Measurements from ENCODE around the gene TBL1X. TPM values are rescaled to one million over a fixed set of nuclear protein-coding genes. Genes with fewer than 3 reads are reported as not detected.

TBL1X gene
- total and polyA plus RNA-seq, 10 of the 15 experiments (the other 5 are each of a cell fraction or from before 2014, with no cell fraction given) = 4.4 to 26.3 (median 10.6) TPM

- BruUV-seq (replicated peaks) = no TSS peak
- 81% methylated on average over 4 of the region's 4 CpGs for WGBS (ENCODE audit: insufficient coverage, insufficient replicate concordance, low lambda C conversion rate, missing lambda C conversion rate)
- no peak overlapping the region for H3K4me2 ChIP-seq (ENCODE audit: control insufficient read depth, insufficient read depth)
- intact Hi-C loops (cut with micrococcal nuclease; ENCODE audit: unreplicated experiment) (no loop called here), in situ Hi-C loops (cut with MboI) (no loop called here)
- no peak for DNase-seq (ENCODE audit: low read depth, low spot score)
- ChIA-PET POLR2A (no interaction called here), SMC1A (ENCODE audit: uncharacterized antibody, unreplicated experiment) (no interaction called here), CTCF (no interaction called here), RAD21 (ENCODE audit: unreplicated experiment) (no interaction called here)
- no peak for TF ChIP-seq ZNF24 (IDR thresholded peaks at IDR 0.05)
- TF ChIP-seq ATF2 (IDR thresholded peaks at IDR 0.05; ENCODE audit: low read length) = no peak
- no peak for TF ChIP-seq BHLHE40 (IDR thresholded peaks at IDR 0.05; ENCODE audit: borderline replicate concordance in 1 of 2, low read depth in 2 of 2, low read length in 1 of 2)
- no peak for TF ChIP-seq SMAD5 (IDR thresholded peaks at IDR 0.05; ENCODE audit: low read depth)
- TF ChIP-seq MYB (IDR thresholded peaks at IDR 0.05; ENCODE audit: borderline replicate concordance, low read depth, low read length) = no peak
- H3K4me1 ChIP-seq (ENCODE audit: control insufficient read depth, insufficient read depth, low read length) = no peaks in the 10 kb centered on the region
- no peak for ATAC-seq
- H3K9ac ChIP-seq (ENCODE audit: control insufficient read depth, insufficient read depth, low read length) = no peak overlapping the region
- no peak for FAIRE-seq
- no peaks in the 10 kb centered on the region for H3K79me2 ChIP-seq (ENCODE audit: control insufficient read depth, insufficient read depth, low read length)
- H3K27ac ChIP-seq (ENCODE audit: control insufficient read depth, insufficient read depth) = no peak overlapping the region
- no peaks in the 10 kb centered on the region for H3K27me3 ChIP-seq (replicated peaks in 1 of 2; ENCODE audit: control insufficient read depth in 2 of 2, insufficient read depth in 2 of 2, low read length in 1 of 2)
- H4K20me1 ChIP-seq (ENCODE audit: control insufficient read depth, insufficient read depth) = no peaks in the 10 kb centered on the region
- no peak overlapping the region for H2AFZ ChIP-seq (ENCODE audit: control insufficient read depth, low read depth, low read length)
- H3K4me3 ChIP-seq = no peak overlapping the region
- H3K9me3 ChIP-seq (replicated peaks; ENCODE audit: control insufficient read depth, insufficient read depth, low read length) = no peaks in the 10 kb centered on the region; the same call in 2 of the 3 replicates
- H3K36me3 ChIP-seq (ENCODE audit: control insufficient read depth in 2 of 2, insufficient read depth in 2 of 2, low read length in 1 of 2) = no peaks in the 10 kb centered on the region
Measured at GRCh38 chrX:9665113-9665512, 200.3 kb downstream of the TBL1X start.

- H2AFZ ChIP-seq (ENCODE audit: control insufficient read depth, low read depth, low read length) = no peak overlapping the region
- H3K4me1 ChIP-seq (ENCODE audit: control insufficient read depth, insufficient read depth, low read length) = no peaks in the 10 kb centered on the region
- DNase-seq (ENCODE audit: low read depth, low spot score) (no peak), ATAC-seq (no peak), FAIRE-seq (no peak)
- WGBS (ENCODE audit: insufficient coverage, insufficient replicate concordance, low lambda C conversion rate, missing lambda C conversion rate) = 2% methylated on average over 3 of the region's 3 CpGs
- no peaks in the 10 kb centered on the region for H3K36me3 ChIP-seq (ENCODE audit: control insufficient read depth in 2 of 2, insufficient read depth in 2 of 2, low read length in 1 of 2)
- ChIA-PET RAD21 (ENCODE audit: unreplicated experiment) (no interaction called here), SMC1A (ENCODE audit: uncharacterized antibody, unreplicated experiment) (interaction anchor here (0.6 kb wide), 1 partner anchor 477 kb away, joined by 3 read pairs; no protein-coding TSS in a partner anchor), CTCF (no interaction called here), POLR2A (no interaction called here)
- intact Hi-C loops (cut with micrococcal nuclease; ENCODE audit: unreplicated experiment) (no loop called here), in situ Hi-C loops (cut with MboI) (no loop called here)
- H3K9ac ChIP-seq (ENCODE audit: control insufficient read depth, insufficient read depth, low read length) = no peak overlapping the region
- no TSS peak for BruUV-seq (replicated peaks)
- no peaks in the 10 kb centered on the region for H4K20me1 ChIP-seq (ENCODE audit: control insufficient read depth, insufficient read depth)
- H3K4me3 ChIP-seq = no peak overlapping the region
- H3K9me3 ChIP-seq (replicated peaks; ENCODE audit: control insufficient read depth, insufficient read depth, low read length) = no peaks in the 10 kb centered on the region; the same call in 2 of the 3 replicates
- no peaks in the 10 kb centered on the region for H3K79me2 ChIP-seq (ENCODE audit: control insufficient read depth, insufficient read depth, low read length)
- TF ChIP-seq ZNF24 (IDR thresholded peaks at IDR 0.05) = no peak
- TF ChIP-seq MEF2A (IDR thresholded peaks at IDR 0.05; ENCODE audit: insufficient read depth, low read depth, low read length) = no peak
- TF ChIP-seq ATF2 (IDR thresholded peaks at IDR 0.05; ENCODE audit: low read length) = no peak
- no peak for TF ChIP-seq JUND (IDR thresholded peaks at IDR 0.05; ENCODE audit: low read depth, low read length)
- no peaks in the 10 kb centered on the region for H3K27me3 ChIP-seq (replicated peaks in 1 of 2; ENCODE audit: control insufficient read depth in 2 of 2, insufficient read depth in 2 of 2, low read length in 1 of 2)
- H3K27ac ChIP-seq (ENCODE audit: control insufficient read depth, insufficient read depth) = no peak overlapping the region
- H3K4me2 ChIP-seq (ENCODE audit: control insufficient read depth, insufficient read depth) = no peak overlapping the region
Measured at GRCh38 chrX:9668537-9668936, 203.7 kb downstream of the TBL1X start.

Data from GM12878 (cell line).